ENCODE data around the gene PANK1.

Gene PANK1

DNA sequence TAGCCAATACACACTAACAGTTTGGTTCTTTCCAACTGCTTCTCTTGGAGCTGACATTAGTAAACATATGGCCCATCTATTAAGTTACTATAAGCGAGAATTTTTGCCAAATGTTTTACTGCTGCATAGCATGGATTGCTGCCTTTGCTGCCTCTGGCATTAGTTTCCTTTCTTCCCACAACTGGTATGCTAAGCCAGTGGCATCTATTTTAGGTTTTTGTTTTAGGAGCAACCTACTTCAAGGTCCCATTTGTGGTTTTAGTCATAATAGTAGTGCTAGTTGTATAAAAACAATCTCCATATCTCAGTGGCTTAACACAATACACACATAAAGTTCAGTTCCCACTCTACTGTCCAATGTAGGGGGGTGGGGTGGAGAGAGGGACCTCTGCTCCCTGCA, 25.9 kb upstream of the PANK1 start:
- ATAC-seq = no peak
- TF ChIP-seq, protein P1, sequence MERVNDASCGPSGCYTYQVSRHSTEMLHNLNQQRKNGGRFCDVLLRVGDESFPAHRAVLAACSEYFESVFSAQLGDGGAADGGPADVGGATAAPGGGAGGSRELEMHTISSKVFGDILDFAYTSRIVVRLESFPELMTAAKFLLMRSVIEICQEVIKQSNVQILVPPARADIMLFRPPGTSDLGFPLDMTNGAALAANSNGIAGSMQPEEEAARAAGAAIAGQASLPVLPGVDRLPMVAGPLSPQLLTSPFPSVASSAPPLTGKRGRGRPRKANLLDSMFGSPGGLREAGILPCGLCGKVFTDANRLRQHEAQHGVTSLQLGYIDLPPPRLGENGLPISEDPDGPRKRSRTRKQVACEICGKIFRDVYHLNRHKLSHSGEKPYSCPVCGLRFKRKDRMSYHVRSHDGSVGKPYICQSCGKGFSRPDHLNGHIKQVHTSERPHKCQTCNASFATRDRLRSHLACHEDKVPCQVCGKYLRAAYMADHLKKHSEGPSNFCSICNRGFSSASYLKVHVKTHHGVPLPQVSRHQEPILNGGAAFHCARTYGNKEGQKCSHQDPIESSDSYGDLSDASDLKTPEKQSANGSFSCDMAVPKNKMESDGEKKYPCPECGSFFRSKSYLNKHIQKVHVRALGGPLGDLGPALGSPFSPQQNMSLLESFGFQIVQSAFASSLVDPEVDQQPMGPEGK (CRISPR knock-in tag; IDR thresholded peaks at IDR 0.05; ENCODE audit: borderline replicate concordance) = no peak
- TF ChIP-seq ZC3H10 (CRISPR knock-in tag; IDR thresholded peaks at IDR 0.05) (no peak), TOX (CRISPR knock-in tag; IDR thresholded peaks at IDR 0.05; ENCODE audit: borderline replicate concordance) (no peak), SNAI2 (CRISPR knock-in tag; IDR thresholded peaks at IDR 0.05) (no peak), ISL1 (CRISPR knock-in tag; IDR thresholded peaks at IDR 0.05) (no peak), TCF4 (CRISPR knock-in tag; IDR thresholded peaks at IDR 0.05; ENCODE audit: borderline replicate concordance) (no peak), ZNF8 (CRISPR knock-in tag; IDR thresholded peaks at IDR 0.05) (no peak)
- TF ChIP-seq, protein P2, sequence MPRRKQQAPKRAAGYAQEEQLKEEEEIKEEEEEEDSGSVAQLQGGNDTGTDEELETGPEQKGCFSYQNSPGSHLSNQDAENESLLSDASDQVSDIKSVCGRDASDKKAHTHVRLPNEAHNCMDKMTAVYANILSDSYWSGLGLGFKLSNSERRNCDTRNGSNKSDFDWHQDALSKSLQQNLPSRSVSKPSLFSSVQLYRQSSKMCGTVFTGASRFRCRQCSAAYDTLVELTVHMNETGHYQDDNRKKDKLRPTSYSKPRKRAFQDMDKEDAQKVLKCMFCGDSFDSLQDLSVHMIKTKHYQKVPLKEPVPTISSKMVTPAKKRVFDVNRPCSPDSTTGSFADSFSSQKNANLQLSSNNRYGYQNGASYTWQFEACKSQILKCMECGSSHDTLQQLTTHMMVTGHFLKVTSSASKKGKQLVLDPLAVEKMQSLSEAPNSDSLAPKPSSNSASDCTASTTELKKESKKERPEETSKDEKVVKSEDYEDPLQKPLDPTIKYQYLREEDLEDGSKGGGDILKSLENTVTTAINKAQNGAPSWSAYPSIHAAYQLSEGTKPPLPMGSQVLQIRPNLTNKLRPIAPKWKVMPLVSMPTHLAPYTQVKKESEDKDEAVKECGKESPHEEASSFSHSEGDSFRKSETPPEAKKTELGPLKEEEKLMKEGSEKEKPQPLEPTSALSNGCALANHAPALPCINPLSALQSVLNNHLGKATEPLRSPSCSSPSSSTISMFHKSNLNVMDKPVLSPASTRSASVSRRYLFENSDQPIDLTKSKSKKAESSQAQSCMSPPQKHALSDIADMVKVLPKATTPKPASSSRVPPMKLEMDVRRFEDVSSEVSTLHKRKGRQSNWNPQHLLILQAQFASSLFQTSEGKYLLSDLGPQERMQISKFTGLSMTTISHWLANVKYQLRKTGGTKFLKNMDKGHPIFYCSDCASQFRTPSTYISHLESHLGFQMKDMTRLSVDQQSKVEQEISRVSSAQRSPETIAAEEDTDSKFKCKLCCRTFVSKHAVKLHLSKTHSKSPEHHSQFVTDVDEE (CRISPR knock-in tag; IDR thresholded peaks at IDR 0.05) = no peak

DNA sequence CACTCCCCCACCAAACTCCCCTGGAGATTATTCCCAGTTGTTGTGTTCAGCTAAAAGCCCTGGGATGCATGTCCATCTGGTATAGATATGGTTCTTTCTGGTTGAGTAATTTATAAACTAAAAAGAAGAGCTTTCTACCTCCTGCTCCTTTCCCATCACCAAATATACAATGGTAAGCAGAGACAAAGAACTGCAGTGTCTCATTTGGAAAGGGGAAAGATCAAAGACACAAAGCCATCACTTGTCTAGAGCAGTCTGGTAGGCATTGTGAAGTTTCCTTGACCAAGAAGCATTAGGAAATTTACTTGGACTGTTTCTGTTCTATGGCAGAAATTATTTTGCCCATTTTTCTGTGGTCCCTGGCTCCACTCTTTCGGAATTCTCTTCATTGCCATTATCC, 24.9 kb upstream of the PANK1 start:
- no peak for TF ChIP-seq SNAI2 (CRISPR knock-in tag; IDR thresholded peaks at IDR 0.05)
- no peak for TF ChIP-seq ZNF8 (CRISPR knock-in tag; IDR thresholded peaks at IDR 0.05)
- ATAC-seq = no peak

DNA sequence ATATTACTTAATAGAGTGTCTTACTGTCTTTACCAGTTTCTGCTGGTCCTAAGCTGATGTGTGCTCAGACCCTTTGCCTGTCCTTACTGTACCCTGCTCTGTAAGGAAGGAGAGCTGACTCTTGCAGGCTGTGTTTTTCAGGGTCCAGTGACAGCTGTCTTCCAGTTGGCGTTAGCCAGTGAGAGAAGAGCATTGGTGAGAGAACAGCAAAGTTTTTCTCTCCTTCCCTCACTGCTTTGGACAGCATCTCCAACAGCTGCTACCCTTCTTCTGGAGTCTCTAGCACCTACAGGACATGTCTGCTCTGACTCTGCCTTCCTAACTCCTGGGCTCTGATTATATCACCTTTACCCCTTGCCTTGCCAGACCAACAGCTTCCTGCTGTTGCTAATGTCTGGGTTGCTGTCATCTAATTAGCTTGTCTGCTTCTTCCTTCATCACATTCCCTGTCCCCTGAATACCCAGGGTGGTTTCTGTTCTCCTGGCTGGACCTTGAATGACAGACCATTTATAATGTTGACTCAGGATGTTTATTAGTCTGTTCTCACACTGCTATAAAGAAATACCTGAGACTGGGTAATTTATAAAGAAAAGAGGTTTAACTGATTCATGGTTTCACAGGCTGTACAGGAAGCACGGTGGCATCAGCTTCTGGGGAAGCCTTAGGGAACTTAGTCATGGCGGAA, 23.5 kb upstream of the PANK1 start:
- TF ChIP-seq, protein P3, sequence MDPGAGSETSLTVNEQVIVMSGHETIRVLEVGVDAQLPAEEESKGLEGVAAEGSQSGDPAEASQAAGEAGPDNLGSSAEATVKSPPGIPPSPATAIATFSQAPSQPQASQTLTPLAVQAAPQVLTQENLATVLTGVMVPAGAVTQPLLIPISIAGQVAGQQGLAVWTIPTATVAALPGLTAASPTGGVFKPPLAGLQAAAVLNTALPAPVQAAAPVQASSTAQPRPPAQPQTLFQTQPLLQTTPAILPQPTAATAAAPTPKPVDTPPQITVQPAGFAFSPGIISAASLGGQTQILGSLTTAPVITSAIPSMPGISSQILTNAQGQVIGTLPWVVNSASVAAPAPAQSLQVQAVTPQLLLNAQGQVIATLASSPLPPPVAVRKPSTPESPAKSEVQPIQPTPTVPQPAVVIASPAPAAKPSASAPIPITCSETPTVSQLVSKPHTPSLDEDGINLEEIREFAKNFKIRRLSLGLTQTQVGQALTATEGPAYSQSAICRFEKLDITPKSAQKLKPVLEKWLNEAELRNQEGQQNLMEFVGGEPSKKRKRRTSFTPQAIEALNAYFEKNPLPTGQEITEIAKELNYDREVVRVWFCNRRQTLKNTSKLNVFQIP (CRISPR knock-in tag; IDR thresholded peaks at IDR 0.05; ENCODE audit: borderline replicate concordance, low read depth) = no peak
- TF ChIP-seq ESRRG (CRISPR knock-in tag; IDR thresholded peaks at IDR 0.05) = no peak
- no peak for TF ChIP-seq SNAI2 (CRISPR knock-in tag; IDR thresholded peaks at IDR 0.05)
- no peak for TF ChIP-seq ZFP3 (CRISPR knock-in tag; IDR thresholded peaks at IDR 0.05)
- no peak for TF ChIP-seq ZNF565 (CRISPR knock-in tag; conservative IDR thresholded peaks at IDR 0.05; ENCODE audit: low read depth)
- TF ChIP-seq RARB (CRISPR knock-in tag; IDR thresholded peaks at IDR 0.05) = no peak
- TF ChIP-seq, protein P2 (CRISPR knock-in tag; IDR thresholded peaks at IDR 0.05) = no peak
- no peak for TF ChIP-seq ARNTL (CRISPR knock-in tag; IDR thresholded peaks at IDR 0.05; ENCODE audit: borderline replicate concordance, low read depth)
- TF ChIP-seq TOX (CRISPR knock-in tag; IDR thresholded peaks at IDR 0.05; ENCODE audit: borderline replicate concordance) = no peak
- no peak for TF ChIP-seq TCF4 (CRISPR knock-in tag; IDR thresholded peaks at IDR 0.05; ENCODE audit: borderline replicate concordance)
- TF ChIP-seq, protein P1 (CRISPR knock-in tag; IDR thresholded peaks at IDR 0.05; ENCODE audit: borderline replicate concordance) = no peak
- TF ChIP-seq, protein P4, sequence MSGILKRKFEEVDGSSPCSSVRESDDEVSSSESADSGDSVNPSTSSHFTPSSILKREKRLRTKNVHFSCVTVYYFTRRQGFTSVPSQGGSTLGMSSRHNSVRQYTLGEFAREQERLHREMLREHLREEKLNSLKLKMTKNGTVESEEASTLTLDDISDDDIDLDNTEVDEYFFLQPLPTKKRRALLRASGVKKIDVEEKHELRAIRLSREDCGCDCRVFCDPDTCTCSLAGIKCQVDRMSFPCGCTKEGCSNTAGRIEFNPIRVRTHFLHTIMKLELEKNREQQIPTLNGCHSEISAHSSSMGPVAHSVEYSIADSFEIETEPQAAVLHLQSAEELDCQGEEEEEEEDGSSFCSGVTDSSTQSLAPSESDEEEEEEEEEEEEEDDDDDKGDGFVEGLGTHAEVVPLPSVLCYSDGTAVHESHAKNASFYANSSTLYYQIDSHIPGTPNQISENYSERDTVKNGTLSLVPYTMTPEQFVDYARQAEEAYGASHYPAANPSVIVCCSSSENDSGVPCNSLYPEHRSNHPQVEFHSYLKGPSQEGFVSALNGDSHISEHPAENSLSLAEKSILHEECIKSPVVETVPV (CRISPR knock-in tag; IDR thresholded peaks at IDR 0.05) = no peak
- no peak for TF ChIP-seq OSR1 (CRISPR knock-in tag; IDR thresholded peaks at IDR 0.05)
- no peak for TF ChIP-seq ISL1 (CRISPR knock-in tag; IDR thresholded peaks at IDR 0.05)
- ATAC-seq = no peak

All from SK-N-SH treated with all-trans-retinoic acid at 6 μM for 48 hours (cell line).